T-helper 17 cell (primary cell): Measurements from ENCODE around the gene ZBED5. TPM values are rescaled to one million over a fixed set of nuclear protein-coding genes. Genes with fewer than 3 reads are reported as not detected.

ENCODE experiments used
- ATAC-seq: fragments of 150-1000 bp; cut with Tn5 transposase; 2 replicates; pipeline ENCODE4 v1.10.0; 2021; ENCODE audit warnings: mild to moderate bottlenecking, moderate library complexity
- DNase-seq, 3 donors: peaks; one replicate each; pipeline versions ENCODE4 v3.0.0 to v3.0.0-alpha.2; 2020 to 2021
- H3K9me3 ChIP-seq: one replicate; pipeline ENCODE4 v1.7.0; 2013; ENCODE audit warnings: low read length, mild to moderate bottlenecking; ENCODE audit not compliant: control insufficient read depth, poor library complexity, severe bottlenecking
- H3K27ac Mint-ChIP-seq: one replicate; pipeline ENCODE4 v1.8.0; 2022; ENCODE audit warnings: mild to moderate bottlenecking, moderate library complexity, mixed read lengths
- H3K27me3 Mint-ChIP-seq: one replicate; pipeline ENCODE4 v1.8.0; 2022; ENCODE audit warnings: mixed read lengths
- H3K36me3 Mint-ChIP-seq: one replicate; pipeline ENCODE4 v1.8.0; 2022; ENCODE audit warnings: low read depth, mixed read lengths
- H3K4me1 Mint-ChIP-seq: one replicate; pipeline ENCODE4 v1.8.0; 2022; ENCODE audit warnings: mild to moderate bottlenecking, mixed read lengths
- H3K4me3 Mint-ChIP-seq: one replicate; pipeline ENCODE4 v1.8.0; 2022; ENCODE audit warnings: mild to moderate bottlenecking, moderate library complexity, mixed read lengths
- total RNA-seq, 4 donors: library from RNA in 2 of 4; stranded (reverse) in 2 of 4; gene quantifications; one replicate each; pipeline ENCODE4 v1.2.3 and lab custom pipeline; 2022 to 2026

The ZBED5 gene
- total RNA-seq (10 to 100 TPM; 56.6 to 64.2 TPM), total RNA-seq (lab: John Stamatoyannopoulos, UW) (71.5 to 90.7 reads per million in 2 donors)

DNA sequence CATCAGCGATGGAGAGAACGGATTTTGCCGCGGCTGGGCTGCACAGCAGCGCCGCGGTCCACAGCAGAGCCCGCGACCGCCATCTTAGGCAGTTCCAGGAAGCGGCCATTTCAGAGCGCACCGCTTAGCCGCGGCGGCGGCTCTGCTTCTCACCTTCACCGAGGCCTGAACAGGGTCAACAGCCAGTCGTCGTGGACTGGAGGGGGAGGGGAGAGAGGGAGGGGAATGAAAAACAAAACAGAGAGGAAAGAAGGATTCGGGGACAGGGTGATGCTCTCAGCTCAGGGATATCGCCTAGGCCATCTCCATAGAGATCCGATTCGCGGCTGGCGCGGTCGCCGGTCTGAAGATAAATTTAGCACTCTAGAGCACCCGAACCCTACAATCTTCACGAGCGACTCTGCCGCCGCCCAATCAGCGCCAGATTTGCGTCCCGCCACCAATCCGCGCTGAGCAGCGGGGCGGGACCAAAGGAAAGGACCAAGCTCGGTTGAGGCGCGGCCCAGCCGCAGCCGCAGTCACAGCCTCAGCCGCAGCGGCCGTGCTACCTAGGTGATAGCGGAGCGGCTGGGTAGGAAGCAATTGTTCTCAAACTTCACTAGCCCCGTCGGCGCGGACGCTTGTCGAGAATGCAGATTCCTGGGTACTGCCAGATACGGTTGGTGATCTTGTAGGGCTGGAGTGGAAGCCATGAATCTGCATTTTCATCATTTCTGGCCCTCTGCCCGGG lies at the start of gene ZBED5:
ZBED5 (minus strand) TSS at position 345 of the 730 bp plus-strand sequence. CDS start 3,108 bp downstream, outside the sequence.
- Mint-ChIP-seq H3K4me1 (peaks cover 30% of the 10 kb centered on the region), H3K27ac (peak within 1 kb of the TSS; percentile 100), H3K27me3 (no peaks in the 10 kb centered on the region), H3K36me3 (peaks cover 6% of the 10 kb centered on the region), H3K4me3 (peak within 1 kb of the TSS; percentile 100)
- H3K9me3 ChIP-seq: no peaks in the 10 kb centered on the region
- ATAC-seq: peak; percentile 91
- peak; percentile 90 to 93 (median 92) for DNase-seq

DNA sequence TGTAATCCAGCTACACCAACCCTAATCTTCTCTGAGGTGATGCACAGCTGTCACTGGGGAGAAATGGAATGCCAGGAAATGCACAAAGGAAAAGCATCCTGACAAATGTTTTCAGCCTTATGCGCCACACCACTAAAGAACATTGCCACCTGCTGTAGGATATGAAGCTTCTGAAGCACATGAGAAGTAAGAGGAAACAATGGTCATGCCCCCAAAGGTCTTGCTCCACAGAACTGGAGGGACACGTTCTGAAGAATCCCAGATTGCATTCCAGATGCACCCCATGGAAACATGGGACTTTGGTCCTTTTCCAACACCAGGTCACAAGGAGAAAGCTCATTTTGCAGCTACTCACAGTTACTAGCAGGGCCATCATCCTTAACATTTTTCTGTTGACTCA lies 48.7 kb upstream of the ZBED5 start:
- H3K27ac Mint-ChIP-seq: no peak overlapping the region
- H3K4me3 Mint-ChIP-seq: no peak overlapping the region
- no peaks in the 10 kb centered on the region for H3K9me3 ChIP-seq
- H3K4me1 Mint-ChIP-seq: peaks cover 3% of the 10 kb centered on the region
- ATAC-seq (no peak), DNase-seq (no peak)
- H3K27me3 Mint-ChIP-seq: peaks cover 59% of the 10 kb centered on the region
- peaks cover 2% of the 10 kb centered on the region for H3K36me3 Mint-ChIP-seq

DNA sequence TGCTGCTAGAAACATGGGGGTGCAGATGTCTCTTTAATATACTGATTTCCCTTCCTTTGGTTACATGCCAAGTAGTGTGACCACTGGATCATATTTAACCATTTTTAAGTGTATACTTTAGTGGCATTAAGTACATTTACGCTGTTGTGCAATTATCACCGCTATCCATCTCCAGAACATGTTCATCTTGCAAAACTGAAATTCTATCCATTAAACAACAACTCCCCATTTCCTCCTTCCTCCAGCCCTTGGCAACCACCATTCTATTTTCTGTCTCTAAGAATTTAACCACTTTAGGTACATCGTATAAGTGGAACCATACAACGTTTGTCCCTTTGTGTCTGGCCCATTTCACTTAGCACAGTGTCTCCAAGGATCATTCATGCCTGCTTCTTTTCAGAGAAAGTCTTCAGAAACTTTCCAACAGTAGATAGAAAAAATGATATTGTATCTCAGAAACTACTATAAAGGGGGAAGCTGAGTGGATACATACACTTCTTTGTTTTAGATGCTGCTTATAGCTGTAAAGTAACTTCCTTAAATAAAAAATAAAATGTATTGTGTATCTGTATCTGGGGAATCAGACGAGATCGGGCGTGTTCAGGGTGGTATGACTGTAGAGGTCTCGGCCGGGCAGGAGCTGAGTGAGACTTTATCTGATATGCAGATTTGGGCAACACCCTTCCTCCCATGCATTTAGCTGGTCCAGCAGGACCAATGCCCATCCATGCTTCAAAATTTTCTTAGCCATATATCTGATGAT lies 44.6 kb upstream of the ZBED5 start:
- DNase-seq (no peak), ATAC-seq (no peak)
- peaks cover 40% of the 10 kb centered on the region for H3K27me3 Mint-ChIP-seq
- no peak overlapping the region for H3K27ac Mint-ChIP-seq
- peaks cover 3% of the 10 kb centered on the region for H3K4me1 Mint-ChIP-seq
- no peaks in the 10 kb centered on the region for H3K9me3 ChIP-seq
- peaks cover 2% of the 10 kb centered on the region for H3K36me3 Mint-ChIP-seq
- no peak overlapping the region for H3K4me3 Mint-ChIP-seq

DNA sequence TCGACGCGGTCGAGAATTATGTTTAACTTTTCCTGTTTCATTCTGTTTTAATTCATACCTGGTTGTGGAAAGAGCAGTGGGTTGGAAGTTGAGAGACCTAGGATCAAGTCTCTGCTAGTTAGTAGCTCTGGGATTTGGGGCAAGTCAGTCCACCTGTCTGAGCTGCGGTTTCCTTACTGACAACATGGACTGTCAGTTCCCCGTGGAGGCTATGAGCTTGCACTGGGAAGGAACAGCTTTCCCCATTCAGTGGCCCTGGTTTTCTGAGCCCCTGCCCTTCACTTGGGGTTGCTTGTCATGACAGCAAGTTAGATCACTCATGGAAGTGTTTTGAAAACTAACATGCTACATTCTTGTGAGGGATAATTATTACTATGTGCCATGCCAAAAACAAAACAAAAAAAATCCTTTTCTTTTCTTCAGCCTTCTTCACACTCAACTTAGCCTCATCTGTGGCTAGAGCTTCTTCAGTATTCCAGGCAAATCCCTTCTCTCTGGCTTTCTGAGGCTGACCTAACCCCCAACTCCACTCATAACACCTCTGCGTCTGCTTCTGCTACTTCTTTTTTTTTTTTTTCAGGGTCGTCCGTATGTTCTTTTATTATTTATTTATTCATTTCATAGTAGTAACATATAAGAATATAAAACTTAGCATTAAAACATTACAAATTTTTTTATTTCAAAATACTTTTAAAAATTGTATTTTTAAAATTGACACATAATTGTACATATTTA lies 43.0 kb upstream of the ZBED5 start:
- H3K4me3 Mint-ChIP-seq: peak overlapping the region; percentile 31
- peaks cover 25% of the 10 kb centered on the region for H3K27me3 Mint-ChIP-seq
- no peaks in the 10 kb centered on the region for H3K4me1 Mint-ChIP-seq

DNA sequence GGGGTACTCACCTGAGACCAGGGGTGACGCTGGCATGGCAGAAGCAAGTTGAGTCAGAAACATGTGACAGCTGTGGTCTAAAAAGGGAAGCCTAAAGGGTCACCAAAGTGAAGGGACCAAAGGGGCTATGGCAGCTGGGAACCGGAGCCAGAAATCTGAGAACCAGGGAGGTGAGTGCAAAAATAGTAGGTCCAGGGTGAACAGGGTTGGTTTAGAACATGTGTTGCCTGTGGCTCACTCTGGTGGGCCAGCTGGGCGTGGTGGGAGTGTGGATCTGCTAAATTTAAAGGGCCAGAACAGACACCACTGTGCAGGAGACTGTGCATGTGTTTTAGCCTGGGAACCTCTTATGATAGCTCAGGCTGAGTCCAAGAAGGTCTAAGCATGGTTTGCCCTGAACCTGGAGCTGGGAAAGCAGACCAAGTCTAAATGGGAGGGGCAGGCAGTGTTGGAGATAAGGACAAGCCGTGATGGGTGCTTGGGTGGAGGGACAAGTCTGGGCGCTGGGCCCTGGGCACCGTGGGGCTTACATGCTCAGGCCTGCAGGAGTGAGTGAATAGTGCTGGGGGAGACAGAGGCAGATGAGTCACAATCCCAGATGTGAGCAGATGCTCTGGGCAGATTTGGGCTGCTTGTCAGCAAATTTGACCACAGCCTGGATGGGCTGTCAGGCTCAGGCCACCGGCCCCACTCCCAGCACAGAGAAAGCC lies 41.4 kb upstream of the ZBED5 start:
- H3K4me3 Mint-ChIP-seq: no peak overlapping the region
- no peak for ATAC-seq
- H3K27me3 Mint-ChIP-seq: peaks cover 17% of the 10 kb centered on the region
- DNase-seq: no peak
- no peaks in the 10 kb centered on the region for H3K4me1 Mint-ChIP-seq
- H3K36me3 Mint-ChIP-seq: peaks cover 6% of the 10 kb centered on the region
- no peaks in the 10 kb centered on the region for H3K9me3 ChIP-seq
- H3K27ac Mint-ChIP-seq: no peak overlapping the region

More for the DNA sequence above, 43.0 kb upstream of the ZBED5 start:
- ATAC-seq: no peak
- DNase-seq: no peak
- Mint-ChIP-seq H3K36me3 (peaks cover 6% of the 10 kb centered on the region), H3K27ac (no peak overlapping the region)
- H3K9me3 ChIP-seq: no peaks in the 10 kb centered on the region

DNA sequence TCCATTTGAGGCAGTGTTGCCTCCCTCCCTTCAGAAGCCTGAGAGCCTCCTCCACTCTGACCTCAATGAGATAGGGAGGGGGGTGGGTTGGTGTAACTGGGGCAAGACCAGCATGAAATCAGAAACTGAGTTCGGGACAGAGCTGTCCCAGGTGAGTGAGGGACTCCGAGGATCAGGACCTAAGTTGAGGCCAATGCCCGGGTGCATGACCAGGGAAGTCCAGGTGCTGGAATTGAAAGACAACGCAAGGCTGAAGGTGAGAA lies 40.8 kb upstream of the ZBED5 start:
- ATAC-seq (no peak), DNase-seq (no peak)
- no peak overlapping the region for H3K4me3 Mint-ChIP-seq
- H3K4me1 Mint-ChIP-seq: no peaks in the 10 kb centered on the region
- peaks cover 6% of the 10 kb centered on the region for H3K36me3 Mint-ChIP-seq
- H3K9me3 ChIP-seq: no peaks in the 10 kb centered on the region
- H3K27ac Mint-ChIP-seq: no peak overlapping the region
- peaks cover 17% of the 10 kb centered on the region for H3K27me3 Mint-ChIP-seq

DNA sequence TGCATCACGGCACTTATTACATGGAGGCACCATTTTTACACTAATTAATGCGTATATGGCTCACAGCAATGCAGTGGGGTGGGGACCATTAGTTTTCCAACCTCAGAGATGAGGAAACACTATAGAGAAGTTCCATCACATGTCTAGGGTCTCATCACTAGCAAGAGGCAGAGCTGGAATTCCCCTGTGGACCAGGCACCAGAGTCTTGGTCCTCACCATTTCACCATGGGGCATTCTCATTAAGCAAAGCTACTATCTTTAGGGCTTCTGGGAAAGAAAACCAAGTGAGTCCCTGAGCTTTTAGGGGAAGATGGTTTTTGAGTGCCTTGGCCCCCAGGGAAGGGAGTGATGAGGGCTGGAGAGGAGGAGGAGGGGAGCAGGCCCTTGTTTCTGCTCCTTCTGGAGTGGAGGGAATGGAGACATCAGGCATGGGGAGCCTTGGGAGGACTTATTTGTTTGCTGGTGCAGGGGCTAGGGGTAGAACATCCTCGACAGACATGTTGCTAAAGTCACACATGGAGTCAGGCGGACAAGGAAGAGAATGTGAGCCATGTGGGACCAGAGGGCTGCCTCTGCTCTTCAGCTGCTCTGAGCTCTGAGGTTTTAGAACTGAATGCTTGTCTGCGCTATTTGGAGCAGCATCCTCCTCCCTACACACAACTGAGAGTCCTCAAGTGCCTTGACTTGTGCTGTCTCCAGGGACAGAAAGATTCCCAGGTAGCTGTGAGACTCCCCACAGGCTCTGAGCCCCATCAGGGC lies 40.3 kb upstream of the ZBED5 start:
- Mint-ChIP-seq H3K4me3 (no peak overlapping the region), H3K4me1 (no peaks in the 10 kb centered on the region), H3K27me3 (peaks cover 13% of the 10 kb centered on the region), H3K27ac (no peak overlapping the region), H3K36me3 (peaks cover 6% of the 10 kb centered on the region)
- DNase-seq (no peak), ATAC-seq (no peak)
- H3K9me3 ChIP-seq: no peaks in the 10 kb centered on the region

DNA sequence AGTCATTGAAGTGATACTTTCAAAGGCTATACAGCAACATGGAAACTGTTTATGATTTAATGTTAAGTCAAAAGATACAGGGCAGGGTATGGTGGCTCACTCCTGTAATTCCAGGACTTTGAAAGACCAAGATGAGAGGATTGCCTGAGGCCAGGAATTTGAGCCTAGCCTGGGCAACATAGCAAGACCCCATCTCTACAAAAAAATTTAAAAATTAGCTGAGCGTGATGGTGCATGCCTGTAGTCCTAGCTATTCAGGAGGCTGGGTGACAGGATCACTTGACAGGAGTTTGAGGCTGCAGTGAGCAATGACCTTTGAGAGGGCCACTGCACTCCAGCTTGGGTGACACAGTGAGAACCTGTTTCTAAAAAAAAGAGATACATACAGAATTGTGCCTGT lies 39.3 kb upstream of the ZBED5 start:
- H3K27me3 Mint-ChIP-seq: peaks cover 3% of the 10 kb centered on the region
- H3K9me3 ChIP-seq: no peaks in the 10 kb centered on the region
- H3K4me3 Mint-ChIP-seq: no peak overlapping the region
- DNase-seq: no peak
- H3K36me3 Mint-ChIP-seq: peaks cover 4% of the 10 kb centered on the region
- no peak overlapping the region for H3K27ac Mint-ChIP-seq
- no peaks in the 10 kb centered on the region for H3K4me1 Mint-ChIP-seq
- ATAC-seq: no peak

DNA sequence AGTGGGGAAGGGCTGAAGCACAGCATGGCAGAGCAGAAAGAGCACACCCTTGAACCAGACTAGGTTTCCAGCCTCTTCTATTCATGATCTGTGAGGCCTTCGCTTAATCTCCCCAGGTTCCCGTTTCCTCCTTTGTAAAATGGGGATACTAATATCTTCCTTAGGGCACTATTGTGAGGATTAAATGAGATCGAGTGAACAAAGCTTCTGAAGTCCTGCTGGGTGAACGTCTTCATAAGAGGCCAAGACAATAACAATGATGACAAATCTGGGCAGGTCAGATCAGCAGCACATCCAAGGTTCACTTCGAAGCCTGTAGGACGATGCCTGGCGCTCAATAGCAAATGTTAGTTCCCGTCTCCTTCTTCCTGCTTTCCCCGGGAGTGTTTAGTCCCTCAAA lies 38.6 kb upstream of the ZBED5 start:
- H3K4me3 Mint-ChIP-seq: no peak overlapping the region
- ATAC-seq: no peak
- no peaks in the 10 kb centered on the region for H3K4me1 Mint-ChIP-seq
- no peaks in the 10 kb centered on the region for H3K27me3 Mint-ChIP-seq
- H3K27ac Mint-ChIP-seq: no peak overlapping the region
- no peaks in the 10 kb centered on the region for H3K9me3 ChIP-seq
- H3K36me3 Mint-ChIP-seq: peaks cover 4% of the 10 kb centered on the region
- DNase-seq: no peak

DNA sequence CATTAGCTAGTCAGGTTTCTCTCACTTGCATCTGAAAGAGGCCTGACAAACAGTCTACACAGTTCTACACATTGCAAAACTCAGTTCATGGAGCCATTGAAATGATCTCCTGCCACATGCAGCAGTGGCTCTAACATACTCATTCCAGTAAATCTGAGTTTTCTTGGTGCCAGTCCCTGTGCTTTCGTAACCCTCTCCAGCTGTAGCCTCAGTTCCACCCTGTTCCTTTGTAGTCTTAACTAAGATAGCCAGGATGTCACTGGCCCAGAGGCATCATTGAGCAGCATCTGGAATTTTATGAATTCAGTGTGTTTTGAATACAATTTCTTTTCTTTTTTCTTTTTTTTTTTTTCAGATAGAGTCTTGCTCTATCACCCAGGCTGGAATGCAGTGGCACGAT lies 37.4 kb upstream of the ZBED5 start:
- Mint-ChIP-seq H3K4me1 (no peaks in the 10 kb centered on the region), H3K36me3 (peaks cover 4% of the 10 kb centered on the region), H3K4me3 (no peak overlapping the region), H3K27me3 (no peaks in the 10 kb centered on the region), H3K27ac (no peak overlapping the region)
- no peak for ATAC-seq
- no peak for DNase-seq
- no peaks in the 10 kb centered on the region for H3K9me3 ChIP-seq

DNA sequence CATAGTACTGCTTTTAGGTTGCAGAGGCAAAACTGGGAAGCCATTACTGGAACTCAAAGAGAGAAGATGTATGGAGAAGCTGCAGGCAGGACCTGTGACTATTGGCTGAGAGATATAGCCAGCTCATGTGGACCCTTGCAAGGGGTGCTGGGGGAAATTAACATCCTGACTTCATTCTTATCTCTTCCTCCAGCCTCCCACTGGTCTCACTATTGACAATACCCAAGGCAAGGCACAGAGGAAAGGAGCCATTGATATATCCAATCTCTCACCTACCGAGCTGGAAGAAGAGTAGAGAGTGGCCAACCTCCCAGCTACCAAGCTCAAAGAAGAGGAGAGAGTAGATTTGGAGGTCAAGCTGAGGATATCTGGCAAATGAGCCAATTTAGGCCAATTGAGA lies 36.8 kb upstream of the ZBED5 start:
- peaks cover 3% of the 10 kb centered on the region for H3K9me3 ChIP-seq
- H3K36me3 Mint-ChIP-seq: peaks cover 4% of the 10 kb centered on the region
- DNase-seq: no peak
- no peak overlapping the region for H3K27ac Mint-ChIP-seq
- H3K4me1 Mint-ChIP-seq: no peaks in the 10 kb centered on the region
- no peak for ATAC-seq
- H3K27me3 Mint-ChIP-seq: no peaks in the 10 kb centered on the region
- no peak overlapping the region for H3K4me3 Mint-ChIP-seq

DNA sequence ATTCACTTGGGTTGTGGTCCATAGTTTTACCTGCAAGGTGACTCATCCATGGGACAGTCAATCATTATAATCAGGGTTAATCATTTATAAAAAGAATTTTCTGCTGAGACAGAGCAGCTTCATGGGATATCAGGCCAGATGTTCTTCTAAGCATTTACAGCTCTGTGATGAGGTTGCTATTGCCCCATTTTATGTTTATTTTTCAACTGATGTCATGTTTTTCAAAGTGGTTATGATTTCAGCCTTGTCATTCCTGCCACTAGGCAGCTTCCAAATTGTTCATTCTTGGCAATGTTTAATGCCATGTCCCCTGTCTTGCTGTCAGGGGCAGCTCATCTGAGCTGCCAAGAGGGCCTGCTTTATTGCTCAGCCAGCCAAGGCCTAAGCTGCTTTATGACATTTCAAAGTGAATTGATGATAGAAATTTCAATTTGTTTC lies 35.9 kb upstream of the ZBED5 start:
- H3K36me3 Mint-ChIP-seq: peaks cover 5% of the 10 kb centered on the region

More for the DNA sequence above, 35.9 kb upstream of the ZBED5 start:
- H3K4me1 Mint-ChIP-seq: no peaks in the 10 kb centered on the region
- no peaks in the 10 kb centered on the region for H3K27me3 Mint-ChIP-seq
- H3K9me3 ChIP-seq: peaks cover 3% of the 10 kb centered on the region
- H3K4me3 Mint-ChIP-seq: no peak overlapping the region
- DNase-seq: no peak
- H3K27ac Mint-ChIP-seq: no peak overlapping the region
- ATAC-seq: no peak
